ENCODE measurements around the gene TMEM35B. TPM values are rescaled to one million over a fixed set of nuclear protein-coding genes. Genes with fewer than 3 reads are reported as not detected.
A peak's percentile ranks its signal among the peaks of the same experiment; 100 is the strongest.
"Not testable (repeated sequence)": the region's sequence is repeated elsewhere in the genome, so short reads cannot be mapped to it uniquely, and the experiment has no call there.

Gene TMEM35B
- total RNA-seq = 10.2 TPM
- long read RNA-seq, transcript TMEM35B-201 (3 exons, 922 nt) = major isoform, 8 of 8 reads
- long read RNA-seq, partial matches to known transcripts = 0 of 8 reads
- long read RNA-seq, other reads (novel, unspliced or antisense) = 0 of 8 reads

DNA sequence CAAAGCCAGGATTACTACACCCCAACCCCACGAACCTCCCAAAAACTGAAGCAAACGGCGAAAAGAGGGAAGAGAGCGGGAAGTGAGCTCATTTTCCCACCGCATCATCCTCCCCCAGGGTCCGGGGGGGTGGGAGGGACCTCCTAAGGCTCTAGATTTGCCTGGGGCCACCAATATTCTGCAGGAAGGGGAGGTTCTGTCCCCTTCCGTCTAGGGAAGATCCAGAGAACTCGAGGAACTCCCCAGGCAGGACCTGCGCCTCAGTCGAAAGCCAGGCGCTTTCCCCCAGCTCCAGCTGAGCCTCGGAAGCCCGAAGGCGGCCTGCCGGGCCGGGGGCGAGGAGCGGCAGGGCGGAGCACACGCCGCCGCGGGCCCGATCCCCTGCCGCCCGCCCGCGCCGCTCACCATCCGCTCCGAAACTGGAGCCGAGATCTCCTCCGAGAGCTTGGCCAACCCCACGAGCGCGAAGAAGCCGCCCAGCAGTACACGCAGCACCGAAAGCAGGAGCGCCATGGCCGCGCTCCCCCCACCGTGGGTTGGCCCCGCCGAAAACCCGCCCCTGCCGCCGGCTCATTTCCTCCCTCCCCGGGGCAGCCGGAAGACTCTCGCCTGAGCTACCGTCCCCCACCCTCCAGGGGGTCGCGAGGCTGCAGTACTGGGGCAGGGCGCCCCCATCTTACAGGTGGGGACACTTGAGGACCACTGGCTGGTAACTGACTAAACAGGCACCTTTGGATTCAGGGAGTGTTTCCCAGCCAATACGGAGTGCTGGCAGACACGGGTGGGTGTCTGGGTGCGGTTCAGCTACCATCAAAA, at the start of gene TMEM35B:
Gene TMEM35B (minus strand): TSS at position 555 of the 816 bp plus-strand sequence. CDS start 42 bp downstream, at position 513.
- DNase-seq (ENCODE audit: missing footprints) (peak; percentile 88), ATAC-seq (peak; percentile 87)
- intact Hi-C loops (cut with DNase I) = no loop called here

DNA sequence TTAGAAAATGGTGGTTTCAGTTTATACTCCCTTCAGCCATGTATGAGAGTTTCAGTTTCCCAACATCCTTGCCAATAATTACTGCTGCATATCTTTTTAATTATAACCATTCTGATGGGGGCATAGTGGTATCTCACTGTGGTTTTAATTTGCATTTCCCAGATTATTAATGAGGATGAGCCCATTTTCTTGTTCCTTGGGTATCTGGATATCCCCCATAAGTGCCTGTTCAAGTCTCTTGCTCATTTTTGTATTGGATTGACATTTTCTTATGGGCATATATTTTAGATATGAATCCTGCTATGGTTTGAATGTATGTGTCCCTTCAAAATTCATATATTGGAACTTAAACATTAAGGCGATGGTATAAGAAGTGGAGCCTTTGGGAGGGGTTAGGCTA, 48.2 kb upstream of the TMEM35B start:
- ATAC-seq = no peak
- DNase-seq (ENCODE audit: missing footprints) = no peak
- intact Hi-C loops (cut with DNase I) = loop anchor here (5.0 kb wide), 3 partner anchors 44 to 176 kb away; partner anchors contain the start of genes SFPQ, SMIM12 and ZMYM1

DNA sequence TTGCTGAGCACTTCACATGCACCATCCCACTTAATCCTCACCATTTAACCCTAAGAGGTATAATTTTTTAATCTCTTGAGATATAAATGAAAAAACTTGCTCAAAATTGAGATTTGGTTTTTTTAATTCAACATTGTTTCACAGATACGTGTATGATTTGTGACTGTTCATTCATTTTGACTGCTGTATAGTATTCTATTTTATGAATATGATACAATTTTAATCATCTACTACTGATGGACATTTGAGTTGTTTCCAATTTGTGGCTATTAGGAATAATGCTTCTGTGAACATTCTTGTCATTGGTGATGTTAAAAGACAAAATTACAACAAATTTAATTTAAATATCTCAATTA, 47.2 kb upstream of the TMEM35B start:
- no peak for ATAC-seq
- DNase-seq (ENCODE audit: missing footprints) = no peak
- intact Hi-C loops (cut with DNase I) = loop anchor here (5.0 kb wide), 3 partner anchors 45 to 175 kb away; partner anchors contain the start of genes SFPQ, SMIM12 and ZMYM1

DNA sequence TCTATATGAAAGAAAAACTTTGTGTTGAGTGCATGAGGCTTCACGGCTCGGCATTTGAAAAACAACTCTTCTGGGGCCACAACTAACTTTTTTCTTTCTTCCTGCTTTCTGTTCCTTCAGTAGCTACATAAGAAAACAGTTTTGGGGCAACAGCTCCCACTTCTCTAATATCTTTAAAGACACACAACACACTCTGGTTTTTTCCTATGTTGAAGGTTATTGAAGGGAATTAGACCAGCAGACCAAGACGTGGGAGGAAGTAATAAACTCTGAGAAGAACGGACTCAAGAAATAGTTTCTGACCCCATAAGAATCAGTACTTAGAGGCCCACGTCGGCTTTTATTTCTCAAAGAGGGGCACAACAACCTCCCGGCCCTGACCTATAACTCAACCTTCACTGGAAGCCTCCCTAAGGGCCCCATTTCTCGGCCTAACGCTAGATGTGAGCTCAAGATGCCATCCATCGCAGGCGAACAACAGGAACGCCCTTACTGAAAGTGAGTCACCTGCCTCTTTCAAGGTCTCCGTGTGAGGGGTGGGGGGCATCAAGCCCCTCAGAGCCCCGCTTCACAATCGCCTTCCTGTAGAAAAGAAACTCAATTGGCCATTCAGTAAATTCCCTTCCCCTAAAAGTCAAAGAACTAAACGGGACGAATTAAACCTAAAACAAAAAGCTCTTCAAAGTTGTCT, 45.8 kb upstream of the TMEM35B start:
- DNase-seq (ENCODE audit: missing footprints) (no peak), ATAC-seq (no peak)
- intact Hi-C loops (cut with DNase I) = loop anchor here (5.0 kb wide), 3 partner anchors 46 to 174 kb away; partner anchors contain the start of genes SFPQ, SMIM12 and ZMYM1

- intact Hi-C loops (cut with DNase I) = loop anchor here (5.0 kb wide), 3 partner anchors 47 to 173 kb away; partner anchors contain the start of genes SFPQ, SMIM12 and ZMYM1
- ATAC-seq (no peak), DNase-seq (ENCODE audit: missing footprints) (no peak)
Observed at GRCh38 chr1:35030338-35030737, 45.2 kb upstream of the TMEM35B start.

GRCh38 chr1:35029761-35030160, 44.6 kb upstream of the TMEM35B start:
- no peak for DNase-seq (ENCODE audit: missing footprints)
- intact Hi-C loops (cut with DNase I) = loop anchor here (5.0 kb wide), 3 partner anchors 48 to 172 kb away; partner anchors contain the start of genes SFPQ, SMIM12 and ZMYM1
- ATAC-seq = no peak

GRCh38 chr1:35016406-35016805, 31.3 kb upstream of the TMEM35B start:
- ATAC-seq (no peak), DNase-seq (ENCODE audit: missing footprints) (no peak)
- intact Hi-C loops (cut with DNase I) = no loop called here

DNA sequence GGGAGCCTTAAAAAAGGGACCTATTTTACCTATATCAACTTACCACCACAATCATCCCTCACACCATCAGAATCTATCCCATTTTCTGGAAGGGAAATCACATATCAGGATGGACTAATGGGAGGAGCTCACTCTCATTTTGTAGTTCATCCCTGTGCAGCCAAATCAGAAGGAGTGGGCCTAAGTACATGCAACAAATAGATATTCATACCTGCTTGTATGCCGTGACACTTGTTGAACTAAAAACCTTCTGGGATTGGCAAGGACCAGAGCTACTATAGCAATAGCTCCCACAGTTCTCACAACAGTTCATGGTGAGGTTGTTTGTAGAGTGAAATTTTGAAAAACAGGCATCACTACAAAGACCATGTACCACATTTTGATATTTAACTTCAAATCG, 29.3 kb upstream of the TMEM35B start:
- intact Hi-C loops (cut with DNase I) = no loop called here
- DNase-seq (ENCODE audit: missing footprints) = no peak
- no peak for ATAC-seq

DNA sequence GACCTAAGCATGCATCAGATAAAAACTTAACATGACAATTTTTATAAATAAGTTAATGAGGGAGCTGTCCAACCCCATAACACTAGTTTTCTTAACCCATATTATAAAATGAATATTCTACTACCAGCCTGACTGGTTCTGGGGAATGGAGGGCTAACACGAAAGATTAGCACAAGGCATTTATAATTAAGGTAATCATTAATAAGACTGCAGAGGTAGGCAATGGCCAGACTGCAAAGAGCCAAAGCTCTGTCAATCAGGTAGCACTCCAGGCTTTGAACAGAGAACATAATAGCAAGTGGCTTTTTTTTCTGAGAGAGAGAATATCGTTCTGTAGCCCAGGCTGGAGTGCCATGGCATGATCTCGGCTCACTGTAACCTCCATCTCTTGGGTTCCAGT, 20.6 kb upstream of the TMEM35B start:
- intact Hi-C loops (cut with DNase I) = no loop called here
- ATAC-seq (no peak), DNase-seq (ENCODE audit: missing footprints) (no peak)

- ATAC-seq = no peak
- intact Hi-C loops (cut with DNase I) = no loop called here
Observed at GRCh38 chr1:35001743-35002142, 16.6 kb upstream of the TMEM35B start.

GRCh38 chr1:34994878-34995277, 9.7 kb upstream of the TMEM35B start:
- ATAC-seq = no peak
- intact Hi-C loops (cut with DNase I) = no loop called here
- DNase-seq (ENCODE audit: missing footprints) = no peak

More at GRCh38 chr1:35001743-35002142, 16.6 kb upstream of the TMEM35B start:
- no peak for DNase-seq (ENCODE audit: missing footprints)

DNA sequence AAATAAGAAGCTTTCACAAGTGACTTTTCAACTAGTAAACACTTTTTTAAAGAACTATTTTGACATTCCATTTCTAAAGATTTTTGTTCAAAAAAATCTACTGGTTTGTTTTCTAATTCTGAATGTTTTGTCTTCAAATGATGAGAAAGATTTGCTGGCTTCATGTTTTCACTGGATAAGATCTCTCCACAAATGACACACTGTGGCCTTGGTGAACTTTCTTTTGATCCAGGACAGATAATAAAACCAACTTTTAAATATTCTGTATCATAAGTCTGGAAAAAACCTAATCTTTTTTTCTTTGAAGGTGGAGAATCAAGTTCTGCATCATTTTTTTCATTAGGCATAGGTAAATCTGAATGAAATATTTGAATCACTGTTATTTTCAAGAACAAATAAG, 3.4 kb upstream of the TMEM35B start:
- DNase-seq (ENCODE audit: missing footprints) (no peak), ATAC-seq (no peak)
- intact Hi-C loops (cut with DNase I) = no loop called here

DNA sequence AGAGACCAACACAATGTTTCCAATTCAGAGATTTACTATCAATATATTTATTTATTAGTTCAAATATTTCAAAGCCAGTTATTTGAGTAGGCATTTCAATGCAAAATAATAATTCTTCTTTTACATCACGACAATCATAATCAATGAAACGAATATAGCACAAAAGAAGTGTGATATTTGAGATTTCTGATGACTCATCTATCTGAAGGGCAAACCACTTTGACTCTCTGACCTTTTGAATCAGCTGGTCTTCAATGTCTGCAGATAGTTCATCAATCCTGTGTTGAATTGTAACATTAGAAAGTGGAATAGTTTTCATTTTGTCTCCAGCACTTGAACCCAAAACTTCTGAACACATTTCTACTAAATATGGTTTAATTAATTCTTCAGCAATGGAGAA, 3.0 kb upstream of the TMEM35B start:
- ATAC-seq (no peak), DNase-seq (ENCODE audit: missing footprints) (no peak)
- intact Hi-C loops (cut with DNase I) = no loop called here

DNA sequence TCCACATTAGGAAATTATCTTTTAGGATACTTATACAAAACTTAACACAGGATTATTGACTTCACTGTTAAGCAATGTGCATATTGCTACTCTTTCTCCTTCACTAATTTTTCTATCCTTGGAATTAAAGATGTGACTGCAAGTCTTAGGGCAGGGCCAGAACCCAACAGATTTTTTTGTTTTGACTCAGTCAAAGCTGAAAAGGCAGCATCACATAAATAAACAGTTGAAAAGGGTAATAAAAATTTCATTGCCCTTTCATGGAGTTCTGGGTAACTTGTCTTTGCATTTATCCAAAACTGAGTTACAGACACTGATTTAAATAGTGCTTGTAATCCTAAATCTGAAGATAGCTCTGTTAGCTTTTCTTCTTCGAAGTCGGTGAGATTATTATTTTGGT, 1.9 kb upstream of the TMEM35B start:
- intact Hi-C loops (cut with DNase I) = no loop called here
- no peak for DNase-seq (ENCODE audit: missing footprints)
- ATAC-seq = no peak

- ATAC-seq; intact Hi-C loops (cut with DNase I); DNase-seq (ENCODE audit: missing footprints): not testable (repeated sequence)
Observed at GRCh38 chr1:34985609-34985904, 410 bp upstream of the TMEM35B start.

DNA sequence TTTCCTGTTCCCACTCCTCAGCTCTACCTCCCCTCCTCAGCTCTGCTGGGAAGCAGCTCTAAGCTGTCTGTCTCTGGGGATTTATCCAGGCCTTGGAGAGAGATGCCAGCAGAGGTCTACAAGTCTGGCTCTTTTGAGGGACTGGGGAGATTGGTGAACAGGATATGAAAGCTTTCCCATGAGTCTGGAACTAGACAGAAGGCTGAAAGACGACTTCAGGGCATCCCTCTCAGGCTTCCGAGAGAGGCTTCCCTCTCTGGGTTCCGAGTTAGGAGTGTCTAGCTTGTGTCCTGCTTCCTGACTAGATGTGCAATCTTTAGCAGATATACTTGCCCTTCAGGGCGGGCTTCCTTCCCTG, 733 bp downstream of the TMEM35B start:
- DNase-seq (ENCODE audit: missing footprints) = no peak
- intact Hi-C loops (cut with DNase I) = no loop called here
- peak; percentile 53 for ATAC-seq

GRCh38 chr1:34983700-34984355, 1.3 kb downstream of the TMEM35B start:
- ATAC-seq = no peak
- intact Hi-C loops (cut with DNase I) = no loop called here

DNA sequence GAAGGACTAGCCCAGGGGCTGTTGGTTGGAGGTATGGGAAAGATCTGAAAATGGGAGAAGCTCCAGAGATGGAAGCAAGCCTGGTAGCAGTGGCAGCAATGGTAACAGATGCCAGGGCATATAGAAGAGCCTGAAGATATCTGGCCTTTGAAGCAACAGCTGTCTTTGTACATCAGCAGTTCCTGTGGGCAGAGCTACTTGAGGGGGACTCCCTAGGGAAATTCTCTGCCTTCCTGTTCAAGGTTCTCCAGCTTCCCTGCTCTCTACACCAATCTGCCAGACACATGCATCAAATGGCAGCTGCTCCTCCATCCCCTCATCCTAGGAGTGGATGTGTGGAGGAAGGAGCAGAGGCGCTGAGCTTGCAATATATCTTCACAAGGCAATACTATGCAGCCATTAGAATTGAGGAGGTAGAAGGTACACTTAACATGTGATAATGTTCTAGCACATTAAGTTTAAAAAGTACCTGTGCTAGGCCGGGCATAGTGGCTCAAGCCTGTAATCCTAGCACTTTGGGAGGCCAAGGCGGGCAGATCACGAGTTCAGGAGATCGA, 2.2 kb downstream of the TMEM35B start:
- intact Hi-C loops (cut with DNase I) = no loop called here
- no peak for ATAC-seq
- DNase-seq (ENCODE audit: missing footprints) = no peak

More at GRCh38 chr1:34983700-34984355, 1.3 kb downstream of the TMEM35B start:
- DNase-seq (ENCODE audit: missing footprints) = no peak

DNA sequence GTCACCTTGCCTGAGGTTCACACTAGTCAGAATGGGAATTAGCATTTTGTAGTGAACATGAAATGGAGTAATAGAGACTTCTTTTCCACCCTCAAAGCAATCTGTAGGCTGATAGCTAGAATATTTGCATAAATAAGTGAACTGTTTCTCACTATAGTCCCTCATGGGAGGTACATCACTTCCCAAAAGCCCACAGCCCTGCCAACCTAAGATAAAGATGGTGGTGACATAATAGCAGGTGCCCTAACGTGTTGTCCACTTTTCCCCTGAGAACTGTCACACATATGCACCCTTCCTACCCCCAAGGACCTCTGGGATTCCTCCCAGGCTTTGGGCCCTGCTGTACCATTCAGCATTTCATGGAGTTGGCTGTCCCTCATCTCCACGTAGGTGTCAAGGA, 4.4 kb downstream of the TMEM35B start:
- intact Hi-C loops (cut with DNase I) = no loop called here
- ATAC-seq (no peak), DNase-seq (ENCODE audit: missing footprints) (no peak)

All from Right ventricle myocardium inferior (tissue), 1 donor.